ENCODE measurements around the gene CFAP69.

Gene CFAP69

GRCh38 chr7:90222390-90222789 lies 22.6 kb upstream of the CFAP69 start:
- no peak overlapping the region for H3K27ac ChIP-seq (ENCODE audit: insufficient read depth in 1 of 2, low read depth in 1 of 2, low read length in 2 of 2, poor library complexity in 1 of 2, severe bottlenecking in 2 of 2)
- H3K4me1 ChIP-seq (ENCODE audit: control extremely low read depth in 1 of 4, control insufficient read depth in 4 of 4, insufficient read depth in 4 of 4, low read length in 3 of 4) = no peaks in the 10 kb centered on the region
- ChIA-PET POLR2A (no interaction called here), CTCF (interaction anchor here (1.7 kb wide), 1 partner anchor 11 kb away, joined by 4 read pairs; the partner anchor contains the start of gene STEAP2)
- no peak overlapping the region for H3K4me3 ChIP-seq (ENCODE audit: control insufficient read depth in 1 of 7, extremely low read depth in 1 of 7, insufficient read depth in 4 of 7, low read depth in 2 of 7, low read length in 6 of 7)
- peaks cover 0 to 1% (median 0%) of the 10 kb centered on the region in 5 experiments for H3K9me3 ChIP-seq (ENCODE audit: control extremely low read depth in 1 of 5, control insufficient read depth in 4 of 5, insufficient read depth in 2 of 5, low read depth in 1 of 5, low read length in 4 of 5)
- DNase-seq = no peak
- peaks cover 0 to 2% (median 0%) of the 10 kb centered on the region in 5 experiments for H3K27me3 ChIP-seq (replicated peaks in 2 of 5; ENCODE audit: control insufficient read depth in 4 of 5, insufficient read depth in 5 of 5, low read length in 4 of 5)
- H3K36me3 ChIP-seq (ENCODE audit: control insufficient read depth in 4 of 4, insufficient read depth in 4 of 4, low read length in 3 of 4) = no peaks in the 10 kb centered on the region

DNA sequence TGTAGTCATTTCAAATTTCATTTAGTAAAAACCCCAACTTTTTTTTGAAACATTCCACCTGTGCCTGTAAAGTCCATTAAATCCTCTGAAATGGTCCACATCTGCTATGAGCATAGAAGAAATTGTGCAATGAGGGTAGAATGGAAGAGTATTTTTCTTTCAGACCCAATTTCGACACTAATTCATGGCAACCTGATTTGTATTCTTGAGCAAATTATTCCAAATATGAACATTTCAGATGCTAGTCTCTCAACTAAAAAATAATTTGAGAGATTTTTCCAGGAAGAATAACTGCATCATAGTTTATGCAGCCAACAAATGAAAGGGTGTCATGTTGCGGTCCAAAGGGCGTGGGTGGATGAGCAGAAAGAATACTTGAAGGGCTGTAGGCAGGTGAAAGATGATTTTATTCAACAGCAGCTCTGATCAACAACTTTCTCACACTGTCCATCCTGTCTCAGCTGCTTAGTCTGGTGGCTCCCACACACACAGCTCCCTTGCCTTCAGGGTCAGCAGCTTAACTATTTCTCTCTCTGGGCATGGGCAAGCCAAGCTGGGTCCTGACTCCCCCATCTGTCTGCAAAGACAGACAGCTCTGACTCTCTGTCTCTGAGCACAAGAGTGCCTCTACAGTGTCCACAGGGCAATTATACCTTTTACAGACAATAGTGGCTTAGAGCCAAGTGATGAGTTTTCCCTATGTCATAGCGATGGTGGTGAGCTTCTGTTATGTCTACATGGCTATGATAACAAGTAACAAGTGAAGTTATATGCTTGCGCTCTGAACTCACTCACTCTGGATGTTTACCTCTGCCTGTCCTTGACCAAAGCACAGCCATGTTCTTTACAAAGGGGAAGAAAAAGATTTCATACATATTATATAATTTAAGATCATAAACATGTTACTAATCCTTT lies 21.9 kb upstream of the CFAP69 start:
- CTCF ChIA-PET = interaction anchor here (1.0 to 1.7 kb wide), 2 partner anchors 12 to 188 kb away, joined by 3 to 4 read pairs; partner anchors contain the start of gene STEAP2
- DNase-seq = no peak
- POLR2A ChIA-PET = no interaction called here
- H3K36me3 ChIP-seq (ENCODE audit: control insufficient read depth in 4 of 4, insufficient read depth in 4 of 4, low read length in 3 of 4) = no peaks in the 10 kb centered on the region
- 100% methylated on average over 3 of the region's 5 CpGs for WGBS (ENCODE audit: insufficient coverage)
- no peak overlapping the region for H3K27ac ChIP-seq (ENCODE audit: insufficient read depth in 1 of 2, low read depth in 1 of 2, low read length in 2 of 2, poor library complexity in 1 of 2, severe bottlenecking in 2 of 2)
- no peaks in the 10 kb centered on the region for H3K4me1 ChIP-seq (ENCODE audit: control extremely low read depth in 1 of 4, control insufficient read depth in 4 of 4, insufficient read depth in 4 of 4, low read length in 3 of 4)
- H3K4me3 ChIP-seq (ENCODE audit: control insufficient read depth in 1 of 7, extremely low read depth in 1 of 7, insufficient read depth in 4 of 7, low read depth in 2 of 7, low read length in 6 of 7) = no peak overlapping the region
- peaks cover 0 to 2% (median 0%) of the 10 kb centered on the region in 5 experiments for H3K27me3 ChIP-seq (replicated peaks in 2 of 5; ENCODE audit: control insufficient read depth in 4 of 5, insufficient read depth in 5 of 5, low read length in 4 of 5)
- H3K9me3 ChIP-seq (ENCODE audit: control extremely low read depth in 1 of 5, control insufficient read depth in 4 of 5, insufficient read depth in 2 of 5, low read depth in 1 of 5, low read length in 4 of 5) = peaks cover 0 to 1% (median 0%) of the 10 kb centered on the region in 5 experiments

GRCh38 chr7:90224195-90224594 lies 20.8 kb upstream of the CFAP69 start:
- CTCF ChIA-PET = no interaction called here
- Histone ChIP-seq H3K36me3 (ENCODE audit: control insufficient read depth in 4 of 4, insufficient read depth in 4 of 4, low read length in 3 of 4) (no peaks in the 10 kb centered on the region), H3K4me3 (ENCODE audit: control insufficient read depth in 1 of 7, extremely low read depth in 1 of 7, insufficient read depth in 4 of 7, low read depth in 2 of 7, low read length in 6 of 7) (no peak overlapping the region), H3K27ac (ENCODE audit: insufficient read depth in 1 of 2, low read depth in 1 of 2, low read length in 2 of 2, poor library complexity in 1 of 2, severe bottlenecking in 2 of 2) (no peak overlapping the region), H3K27me3 (replicated peaks in 2 of 5; ENCODE audit: control insufficient read depth in 4 of 5, insufficient read depth in 5 of 5, low read length in 4 of 5) (peaks cover 0 to 2% (median 0%) of the 10 kb centered on the region in 5 experiments), H3K9me3 (ENCODE audit: control extremely low read depth in 1 of 5, control insufficient read depth in 4 of 5, insufficient read depth in 2 of 5, low read depth in 1 of 5, low read length in 4 of 5) (peaks cover 0 to 1% (median 0%) of the 10 kb centered on the region in 5 experiments), H3K4me1 (ENCODE audit: control extremely low read depth in 1 of 4, control insufficient read depth in 4 of 4, insufficient read depth in 4 of 4, low read length in 3 of 4) (no peaks in the 10 kb centered on the region)
- POLR2A ChIA-PET = no interaction called here
- no peak for DNase-seq
- 77% methylated on average over 3 of the region's 3 CpGs for WGBS (ENCODE audit: insufficient coverage)

- POLR2A ChIA-PET = no interaction called here
- H3K36me3 ChIP-seq (ENCODE audit: control insufficient read depth in 4 of 4, insufficient read depth in 4 of 4, low read length in 3 of 4) = no peaks in the 10 kb centered on the region
- no peak for DNase-seq
- peaks cover 0 to 2% (median 0%) of the 10 kb centered on the region in 5 experiments for H3K27me3 ChIP-seq (replicated peaks in 2 of 5; ENCODE audit: control insufficient read depth in 4 of 5, insufficient read depth in 5 of 5, low read length in 4 of 5)
- CTCF ChIA-PET = no interaction called here
- no peak overlapping the region for H3K27ac ChIP-seq (ENCODE audit: insufficient read depth in 1 of 2, low read depth in 1 of 2, low read length in 2 of 2, poor library complexity in 1 of 2, severe bottlenecking in 2 of 2)
- H3K4me3 ChIP-seq (ENCODE audit: control insufficient read depth in 1 of 7, extremely low read depth in 1 of 7, insufficient read depth in 4 of 7, low read depth in 2 of 7, low read length in 6 of 7) = no peak overlapping the region
- 100% methylated on average over 2 of the region's 3 CpGs for WGBS (ENCODE audit: insufficient coverage)
- H3K4me1 ChIP-seq (ENCODE audit: control extremely low read depth in 1 of 4, control insufficient read depth in 4 of 4, insufficient read depth in 4 of 4, low read length in 3 of 4) = no peaks in the 10 kb centered on the region
- peaks cover 0 to 1% (median 0%) of the 10 kb centered on the region in 5 experiments for H3K9me3 ChIP-seq (ENCODE audit: control extremely low read depth in 1 of 5, control insufficient read depth in 4 of 5, insufficient read depth in 2 of 5, low read depth in 1 of 5, low read length in 4 of 5)
Measured at GRCh38 chr7:90225181-90225580, 19.8 kb upstream of the CFAP69 start.

GRCh38 chr7:90225601-90226000 lies 19.4 kb upstream of the CFAP69 start:
- DNase-seq = no peak
- Histone ChIP-seq H3K4me3 (ENCODE audit: control insufficient read depth in 1 of 7, extremely low read depth in 1 of 7, insufficient read depth in 4 of 7, low read depth in 2 of 7, low read length in 6 of 7) (no peak overlapping the region), H3K27ac (ENCODE audit: insufficient read depth in 1 of 2, low read depth in 1 of 2, low read length in 2 of 2, poor library complexity in 1 of 2, severe bottlenecking in 2 of 2) (no peak overlapping the region), H3K4me1 (ENCODE audit: control extremely low read depth in 1 of 4, control insufficient read depth in 4 of 4, insufficient read depth in 4 of 4, low read length in 3 of 4) (no peaks in the 10 kb centered on the region), H3K27me3 (replicated peaks in 2 of 5; ENCODE audit: control insufficient read depth in 4 of 5, insufficient read depth in 5 of 5, low read length in 4 of 5) (peaks cover 0 to 2% (median 0%) of the 10 kb centered on the region in 5 experiments), H3K9me3 (ENCODE audit: control extremely low read depth in 1 of 5, control insufficient read depth in 4 of 5, insufficient read depth in 2 of 5, low read depth in 1 of 5, low read length in 4 of 5) (peaks cover 0 to 1% (median 0%) of the 10 kb centered on the region in 5 experiments), H3K36me3 (ENCODE audit: control insufficient read depth in 4 of 4, insufficient read depth in 4 of 4, low read length in 3 of 4) (no peaks in the 10 kb centered on the region)
- CTCF ChIA-PET = interaction anchor here (1.7 kb wide), 1 partner anchor 14 kb away, joined by 6 read pairs; the partner anchor contains the start of gene STEAP2
- POLR2A ChIA-PET = no interaction called here
- 100% methylated on average over 1 of the region's 1 CpG for WGBS (ENCODE audit: insufficient coverage)

DNA sequence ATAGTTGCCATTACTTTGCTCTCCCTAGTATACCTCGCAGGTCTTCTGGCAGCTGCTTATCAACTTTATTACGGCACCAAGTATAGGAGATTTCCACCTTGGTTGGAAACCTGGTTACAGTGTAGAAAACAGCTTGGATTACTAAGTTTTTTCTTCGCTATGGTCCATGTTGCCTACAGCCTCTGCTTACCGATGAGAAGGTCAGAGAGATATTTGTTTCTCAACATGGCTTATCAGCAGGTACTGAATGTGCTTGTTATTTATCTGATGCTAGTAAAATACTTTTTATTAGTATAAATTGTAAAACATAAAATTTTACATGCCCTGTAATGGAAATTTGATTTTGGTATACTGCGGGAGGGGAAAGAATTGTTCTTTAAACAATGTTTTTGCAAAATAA lies 17.7 kb upstream of the CFAP69 start:
- Histone ChIP-seq H3K36me3 (ENCODE audit: control insufficient read depth in 4 of 4, insufficient read depth in 4 of 4, low read length in 3 of 4) (no peaks in the 10 kb centered on the region), H3K27me3 (replicated peaks in 2 of 5; ENCODE audit: control insufficient read depth in 4 of 5, insufficient read depth in 5 of 5, low read length in 4 of 5) (peaks cover 0 to 2% (median 0%) of the 10 kb centered on the region in 5 experiments), H3K4me3 (ENCODE audit: control insufficient read depth in 1 of 7, extremely low read depth in 1 of 7, insufficient read depth in 4 of 7, low read depth in 2 of 7, low read length in 6 of 7) (no peak overlapping the region), H3K9me3 (ENCODE audit: control extremely low read depth in 1 of 5, control insufficient read depth in 4 of 5, insufficient read depth in 2 of 5, low read depth in 1 of 5, low read length in 4 of 5) (peaks cover 0 to 1% (median 0%) of the 10 kb centered on the region in 5 experiments), H3K4me1 (ENCODE audit: control extremely low read depth in 1 of 4, control insufficient read depth in 4 of 4, insufficient read depth in 4 of 4, low read length in 3 of 4) (no peaks in the 10 kb centered on the region), H3K27ac (ENCODE audit: insufficient read depth in 1 of 2, low read depth in 1 of 2, low read length in 2 of 2, poor library complexity in 1 of 2, severe bottlenecking in 2 of 2) (no peak overlapping the region)
- no peak for DNase-seq
- ChIA-PET CTCF (interaction anchor here (1.2 to 1.7 kb wide), 3 partner anchors 12 to 16 kb away, joined by 3 to 6 read pairs (median 5); partner anchors contain the start of gene STEAP2), POLR2A (no interaction called here)
- WGBS (ENCODE audit: insufficient coverage) = 80% methylated on average over 2 of the region's 5 CpGs

- POLR2A ChIA-PET = no interaction called here
- CTCF ChIA-PET = interaction anchor here (1.0 kb wide), 1 partner anchor 14 kb away, joined by 3 read pairs; no protein-coding TSS in a partner anchor
- no CpG with 5 or more reads among the region's 2 CpGs for WGBS (ENCODE audit: insufficient coverage)
Measured at GRCh38 chr7:90229682-90230081, 15.3 kb upstream of the CFAP69 start.

More at GRCh38 chr7:90229682-90230081, 15.3 kb upstream of the CFAP69 start:
- DNase-seq = no peak
- no peaks in the 10 kb centered on the region for H3K27me3 ChIP-seq (replicated peaks in 2 of 5; ENCODE audit: control insufficient read depth in 4 of 5, insufficient read depth in 5 of 5, low read length in 4 of 5)
- H3K9me3 ChIP-seq (ENCODE audit: control extremely low read depth in 1 of 5, control insufficient read depth in 4 of 5, insufficient read depth in 2 of 5, low read depth in 1 of 5, low read length in 4 of 5) = peaks cover 0 to 1% (median 0%) of the 10 kb centered on the region in 5 experiments
- H3K27ac ChIP-seq (ENCODE audit: insufficient read depth in 1 of 2, low read depth in 1 of 2, low read length in 2 of 2, poor library complexity in 1 of 2, severe bottlenecking in 2 of 2) = no peak overlapping the region
- H3K4me3 ChIP-seq (ENCODE audit: control insufficient read depth in 1 of 7, extremely low read depth in 1 of 7, insufficient read depth in 4 of 7, low read depth in 2 of 7, low read length in 6 of 7) = no peak overlapping the region
- no peaks in the 10 kb centered on the region for H3K36me3 ChIP-seq (ENCODE audit: control insufficient read depth in 4 of 4, insufficient read depth in 4 of 4, low read length in 3 of 4)
- no peaks in the 10 kb centered on the region for H3K4me1 ChIP-seq (ENCODE audit: control extremely low read depth in 1 of 4, control insufficient read depth in 4 of 4, insufficient read depth in 4 of 4, low read length in 3 of 4)

Data from common myeloid progenitor, CD34-positive (primary cell).